Nephron (organoid): ENCODE data around the gene ACSM4.
A peak's percentile ranks its signal among the peaks of the same experiment; 100 is the strongest.

Experiments
- H3K27ac Mint-ChIP-seq, 3 experiments: 2 replicates each; pipeline ENCODE4 v1.8.0; 2020; ENCODE audit warnings: mixed read lengths in 3 of 3, mild to moderate bottlenecking in 2 of 3, moderate library complexity in 1 of 3
- H3K27me3 Mint-ChIP-seq: 2 replicates; pipeline ENCODE4 v1.8.0; 2021; ENCODE audit warnings: low read depth, mild to moderate bottlenecking, moderate library complexity, mixed read lengths
- H3K36me3 Mint-ChIP-seq: 2 replicates; pipeline ENCODE4 v1.8.0; 2020; ENCODE audit warnings: low read depth, mixed read lengths
- H3K4me1 Mint-ChIP-seq: 2 replicates; pipeline ENCODE4 v1.8.0; 2020; ENCODE audit warnings: mixed read lengths
- H3K4me3 Mint-ChIP-seq, 3 experiments: 2 replicates each; pipeline ENCODE4 v1.8.0; 2020; ENCODE audit warnings: mild to moderate bottlenecking in 3 of 3, mixed read lengths in 3 of 3, moderate library complexity in 2 of 3
- H3K9me3 Mint-ChIP-seq: 2 replicates; pipeline ENCODE4 v1.8.0; 2020; ENCODE audit warnings: mixed read lengths
- CTCF ChIP-seq, 3 experiments: fragments of 200-600 bp; sonication (generic); IDR thresholded peaks; one replicate each; pipeline ENCODE4 v1.5.0; 2021; ENCODE audit warnings: antibody characterized with exemption in 3 of 3; ENCODE audit not compliant: unreplicated experiment in 3 of 3

Gene ACSM4

DNA sequence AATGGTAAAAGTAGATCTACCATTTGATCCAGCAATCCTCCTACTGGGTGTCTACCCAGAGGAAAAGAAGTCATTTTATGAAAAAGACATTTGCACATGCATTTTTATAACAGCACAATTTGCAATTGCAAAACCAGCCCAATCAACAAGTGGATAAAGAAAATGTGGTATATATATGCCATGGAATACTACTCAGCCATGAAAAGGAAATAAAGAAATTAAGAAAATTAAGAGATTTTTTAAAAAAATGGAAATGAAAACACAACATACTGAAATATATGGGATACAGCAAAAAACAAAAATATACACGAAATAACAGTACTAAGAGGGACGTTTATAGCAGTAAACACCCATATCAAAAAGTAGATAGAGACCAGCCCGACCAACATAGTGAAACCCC lies 58.9 kb downstream of the ACSM4 start:
- Mint-ChIP-seq H3K27me3 (no peaks in the 10 kb centered on the region), H3K27ac (no peak overlapping the region)
- TF ChIP-seq CTCF (IDR thresholded peaks at IDR 0.05; ENCODE audit: unreplicated experiment in 3 of 3), result no peak

GRCh38 chr12:7369274-7369729 lies 65.4 kb downstream of the ACSM4 start:
- Mint-ChIP-seq H3K4me1 (peaks cover 5% of the 10 kb centered on the region), H3K4me3 (no peak overlapping the region), H3K9me3 (no peaks in the 10 kb centered on the region), H3K27me3 (no peaks in the 10 kb centered on the region), H3K36me3 (no peaks in the 10 kb centered on the region), H3K27ac (no peak overlapping the region)
- no peak for TF ChIP-seq CTCF (IDR thresholded peaks at IDR 0.05; ENCODE audit: unreplicated experiment in 3 of 3)

More for the DNA sequence above, 58.9 kb downstream of the ACSM4 start:
- H3K9me3 Mint-ChIP-seq, result no peaks in the 10 kb centered on the region
- no peaks in the 10 kb centered on the region for H3K4me1 Mint-ChIP-seq
- H3K36me3 Mint-ChIP-seq, result no peaks in the 10 kb centered on the region
- H3K4me3 Mint-ChIP-seq, result no peak overlapping the region

DNA sequence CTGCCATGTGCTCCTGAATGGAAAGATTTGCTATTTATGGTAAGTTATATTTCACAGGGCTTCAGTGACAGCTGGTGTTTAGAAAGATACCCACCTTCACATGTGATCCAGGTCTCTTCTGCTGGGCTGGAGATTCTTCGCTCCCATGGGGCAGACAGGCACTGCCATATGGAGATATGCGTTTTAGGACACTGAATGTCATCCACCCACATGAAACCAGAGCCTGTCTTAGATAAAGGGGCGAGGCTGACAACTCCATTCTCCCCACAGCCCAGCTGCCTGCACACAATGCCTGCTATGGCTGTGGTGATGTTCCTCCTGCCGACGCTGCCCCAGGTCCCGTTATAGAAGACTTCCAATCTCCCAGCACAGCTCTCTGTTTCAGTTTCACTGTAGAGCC lies 69.4 kb downstream of the ACSM4 start:
- H3K9me3 Mint-ChIP-seq, result no peaks in the 10 kb centered on the region

DNA sequence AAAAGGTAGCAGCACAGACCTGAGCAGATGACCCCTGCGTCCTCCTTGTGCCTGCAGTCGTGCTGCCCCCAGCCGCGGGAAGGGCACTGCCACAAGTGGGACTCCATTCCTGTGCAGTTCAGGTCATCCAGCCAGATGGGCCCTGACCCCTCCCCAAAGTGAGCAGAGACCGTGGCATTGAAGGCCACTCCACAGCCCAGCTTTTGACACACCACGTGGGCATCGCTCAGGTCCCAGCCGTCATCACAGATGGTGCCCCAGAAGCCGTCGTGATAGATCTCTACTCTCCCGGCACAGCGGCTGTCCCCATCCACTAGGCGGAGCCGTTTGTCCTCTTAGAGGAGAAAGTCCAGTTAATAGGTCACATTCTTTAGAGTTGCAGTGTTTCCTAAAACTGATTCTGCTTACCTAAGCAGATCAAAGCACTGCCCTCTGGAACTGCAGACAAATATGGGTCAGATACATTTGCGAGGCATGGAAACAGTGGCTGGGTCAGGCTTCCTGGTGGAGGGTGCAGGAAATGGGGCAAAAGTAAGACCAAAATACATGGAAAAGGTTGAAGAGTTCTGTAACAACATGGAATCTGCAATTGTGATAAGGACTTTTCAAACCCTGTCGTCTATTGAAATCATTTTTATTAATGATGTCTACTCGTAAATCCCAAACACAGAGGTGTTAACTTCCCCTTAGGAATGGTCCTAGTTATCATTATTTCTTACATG lies 70.7 kb downstream of the ACSM4 start:
- Mint-ChIP-seq H3K9me3 (no peaks in the 10 kb centered on the region), H3K27me3 (no peaks in the 10 kb centered on the region), H3K27ac (no peak overlapping the region), H3K36me3 (no peaks in the 10 kb centered on the region), H3K4me1 (peaks cover 5% of the 10 kb centered on the region), H3K4me3 (no peak overlapping the region)
- peak; percentile 17 to 42 (median 23) for TF ChIP-seq CTCF (IDR thresholded peaks at IDR 0.05; ENCODE audit: unreplicated experiment in 3 of 3)

More for the DNA sequence above, 69.4 kb downstream of the ACSM4 start:
- H3K36me3 Mint-ChIP-seq, result no peaks in the 10 kb centered on the region
- peaks cover 5% of the 10 kb centered on the region for H3K4me1 Mint-ChIP-seq
- no peak for TF ChIP-seq CTCF (IDR thresholded peaks at IDR 0.05; ENCODE audit: unreplicated experiment in 3 of 3)
- H3K27me3 Mint-ChIP-seq, result no peaks in the 10 kb centered on the region
- no peak overlapping the region for H3K4me3 Mint-ChIP-seq
- H3K27ac Mint-ChIP-seq, result no peak overlapping the region

- Mint-ChIP-seq H3K27ac (no peak overlapping the region), H3K4me1 (peaks cover 5% of the 10 kb centered on the region), H3K27me3 (no peaks in the 10 kb centered on the region), H3K36me3 (no peaks in the 10 kb centered on the region), H3K4me3 (no peak overlapping the region), H3K9me3 (no peaks in the 10 kb centered on the region)
- no peak for TF ChIP-seq CTCF (IDR thresholded peaks at IDR 0.05; ENCODE audit: unreplicated experiment in 3 of 3)
These were observed 71.3 kb downstream of the ACSM4 start for GRCh38 chr12:7375145-7375543.

- Mint-ChIP-seq H3K4me1 (peaks cover 5% of the 10 kb centered on the region), H3K4me3 (no peak overlapping the region), H3K36me3 (no peaks in the 10 kb centered on the region), H3K9me3 (no peaks in the 10 kb centered on the region), H3K27me3 (no peaks in the 10 kb centered on the region), H3K27ac (no peak overlapping the region)
- TF ChIP-seq CTCF (IDR thresholded peaks at IDR 0.05; ENCODE audit: unreplicated experiment in 3 of 3), result no peak
These were observed 72.3 kb downstream of the ACSM4 start for GRCh38 chr12:7376196-7376595.
